Activated naive CD4-positive, alpha-beta T cell treated with anti-CD3 and anti-CD28 coated beads, Interleukin-2, amount 50 U/mL, for 72 hours (primary cell): ENCODE measurements around the gene CFAP221. TPM values are rescaled to one million over a fixed set of nuclear protein-coding genes. Genes with fewer than 3 reads are reported as not detected.

Experiments used
- ATAC-seq, 2 donors: fragments of 150-1000 bp; cut with Tn5 transposase; 2 replicates each; pipeline ENCODE4 v1.10.0; 2021; ENCODE audit warnings: mild to moderate bottlenecking in 2 of 2, moderate library complexity in 2 of 2
- DNase-seq, 2 donors: peaks; one replicate each; pipeline ENCODE4 v3.0.0; 2021 to 2022; ENCODE audit warnings: low spot score in 2 of 2
- H3K27ac Mint-ChIP-seq, 2 donors: one replicate each; pipeline ENCODE4 v1.8.0; 2022; ENCODE audit warnings: mild to moderate bottlenecking in 2 of 2, mixed read lengths in 2 of 2
- H3K36me3 Mint-ChIP-seq, 2 donors: one replicate each; pipeline ENCODE4 v1.8.0; 2022; ENCODE audit warnings: mixed read lengths in 2 of 2
- H3K9me3 Mint-ChIP-seq, 2 donors: one replicate each; pipeline ENCODE4 v1.8.0; 2022; ENCODE audit warnings: mixed read lengths in 2 of 2
- total RNA-seq, 2 donors: library from RNA; stranded (reverse); gene quantifications; one replicate each; pipeline ENCODE4 v1.2.3, GENCODE V29; 2022

CFAP221 gene
- total RNA-seq, 2 donors from 2014 or later, result not detected

DNA sequence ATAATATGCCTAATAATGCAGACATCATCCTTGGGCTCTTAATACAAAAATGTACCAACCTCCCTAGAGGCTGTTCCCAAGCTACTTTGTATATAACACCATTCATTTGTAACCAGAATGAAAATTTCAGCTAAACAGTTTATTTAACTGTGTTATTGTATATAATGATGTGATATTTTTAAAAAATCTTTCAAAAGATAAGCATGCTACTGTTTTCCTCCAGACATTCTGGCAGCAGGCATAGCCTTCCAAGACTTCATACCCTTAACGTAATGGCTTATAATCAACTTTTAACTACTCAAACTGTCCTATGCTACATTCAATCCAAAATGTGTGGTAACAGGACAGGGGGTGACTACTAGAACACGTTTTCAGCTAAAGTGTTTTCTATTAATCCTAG is 21.2 kb downstream of the CFAP221 start:
- H3K27ac Mint-ChIP-seq, result no peak overlapping the region
- no peaks in the 10 kb centered on the region for H3K36me3 Mint-ChIP-seq
- ATAC-seq, result no peak
- peaks cover 3 to 10% of the 10 kb centered on the region in 2 donors for H3K9me3 Mint-ChIP-seq
- DNase-seq, result no peak

DNA sequence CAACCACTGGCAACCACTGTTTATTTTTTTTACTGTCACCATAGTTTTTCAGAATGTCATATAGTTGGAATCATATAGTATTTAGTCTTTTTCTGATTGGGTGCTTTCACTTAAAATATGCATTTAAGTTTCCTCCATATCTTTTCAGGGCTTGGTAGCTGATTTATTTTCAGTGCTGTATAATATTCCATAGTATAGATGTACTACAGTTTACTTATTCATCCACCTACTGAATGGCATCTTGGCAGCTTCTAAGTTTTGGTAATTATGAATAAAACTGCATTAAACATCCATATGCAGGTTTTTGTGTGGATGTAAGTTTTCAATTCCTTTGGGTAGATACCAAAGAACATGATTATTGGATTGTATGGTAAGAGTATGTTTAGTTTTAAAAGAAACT is 23.0 kb downstream of the CFAP221 start:
- H3K27ac Mint-ChIP-seq, result no peak overlapping the region
- no peaks in the 10 kb centered on the region for H3K36me3 Mint-ChIP-seq
- H3K9me3 Mint-ChIP-seq, result peaks cover 3 to 10% of the 10 kb centered on the region in 2 donors
- DNase-seq, result no peak
- ATAC-seq, result no peak

DNA sequence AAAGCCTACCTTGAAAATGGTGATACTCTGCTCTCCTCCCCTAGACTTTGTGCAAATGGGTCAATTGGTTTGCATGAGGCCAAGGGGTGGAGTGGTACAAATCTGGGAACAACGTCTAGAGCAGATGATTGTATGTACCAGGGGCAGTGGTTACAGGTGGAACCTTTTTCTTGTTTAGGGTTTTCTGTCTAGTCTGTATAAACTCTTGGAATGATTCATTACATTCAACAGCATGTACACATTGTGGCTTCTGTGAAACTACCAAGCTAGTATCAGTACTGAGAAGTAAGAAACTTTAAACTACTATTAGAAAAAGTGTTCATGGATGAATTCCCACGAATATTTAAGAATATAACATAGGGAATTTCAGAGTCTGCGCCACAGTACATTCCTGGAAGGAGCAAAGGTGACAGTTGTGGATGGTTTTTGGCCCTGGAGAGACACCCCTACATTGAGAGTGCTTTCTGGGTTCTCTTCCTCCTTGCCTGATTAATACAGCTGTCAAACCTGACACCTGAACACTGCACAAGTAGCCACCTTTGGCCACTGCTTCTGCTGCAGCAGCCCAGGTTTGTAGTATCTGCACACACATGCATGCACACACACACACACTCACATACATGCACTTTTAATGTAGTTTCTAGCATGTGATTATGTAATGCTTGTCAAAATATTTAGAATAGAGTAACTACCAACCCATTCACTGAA is 30.0 kb downstream of the CFAP221 start:
- peaks cover 3 to 8% of the 10 kb centered on the region in 2 donors for H3K9me3 Mint-ChIP-seq
- DNase-seq (no peak), ATAC-seq (peak in 1 of 2 donors; percentile 99)
- H3K27ac Mint-ChIP-seq, result no peak overlapping the region
- no peaks in the 10 kb centered on the region for H3K36me3 Mint-ChIP-seq

DNA sequence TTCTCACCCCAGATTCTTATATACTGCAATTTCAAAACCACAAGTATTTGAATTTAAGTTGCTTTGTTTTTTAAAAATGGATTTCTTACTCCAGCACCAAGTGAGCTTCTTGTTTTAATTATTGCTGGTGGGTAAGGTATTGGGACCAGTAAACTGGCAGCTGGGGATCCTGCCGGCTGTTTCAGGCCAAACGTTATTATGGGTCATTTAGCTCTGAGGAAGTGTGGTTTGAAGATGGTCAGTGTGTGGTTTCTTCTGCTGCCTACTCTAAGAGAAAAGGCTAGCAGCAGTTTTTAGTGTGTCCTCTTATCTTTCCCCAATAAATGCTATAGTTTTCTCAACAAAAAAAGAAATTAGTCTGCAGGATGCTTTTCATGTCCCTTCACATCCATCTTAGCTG is 30.6 kb downstream of the CFAP221 start:
- Mint-ChIP-seq H3K9me3 (peaks cover under 1 to 2% of the 10 kb centered on the region in 2 donors), H3K27ac (no peak overlapping the region), H3K36me3 (no peaks in the 10 kb centered on the region)
- ATAC-seq, result no peak
- no peak for DNase-seq

DNA sequence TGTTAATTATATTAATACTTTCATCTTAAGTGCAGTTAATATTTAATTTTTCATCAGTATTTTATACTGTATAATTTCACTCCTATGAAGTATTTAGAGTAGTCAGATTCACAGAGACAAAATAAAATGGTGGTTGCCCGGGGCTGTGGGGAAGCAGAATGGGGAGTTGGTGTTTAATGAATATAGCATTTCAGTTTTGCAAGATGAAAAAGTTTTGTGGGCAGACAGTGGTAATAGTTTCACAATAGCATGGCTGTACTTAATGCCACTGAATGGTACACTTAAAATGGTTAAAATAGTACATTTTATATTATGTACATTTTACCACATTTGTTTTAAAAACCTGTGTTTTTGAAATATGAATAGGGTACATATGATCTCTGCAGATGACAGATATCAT is 31.2 kb downstream of the CFAP221 start:
- ATAC-seq, result no peak
- H3K36me3 Mint-ChIP-seq, result no peaks in the 10 kb centered on the region
- no peak overlapping the region for H3K27ac Mint-ChIP-seq
- no peaks in the 10 kb centered on the region for H3K9me3 Mint-ChIP-seq
- DNase-seq, result no peak

DNA sequence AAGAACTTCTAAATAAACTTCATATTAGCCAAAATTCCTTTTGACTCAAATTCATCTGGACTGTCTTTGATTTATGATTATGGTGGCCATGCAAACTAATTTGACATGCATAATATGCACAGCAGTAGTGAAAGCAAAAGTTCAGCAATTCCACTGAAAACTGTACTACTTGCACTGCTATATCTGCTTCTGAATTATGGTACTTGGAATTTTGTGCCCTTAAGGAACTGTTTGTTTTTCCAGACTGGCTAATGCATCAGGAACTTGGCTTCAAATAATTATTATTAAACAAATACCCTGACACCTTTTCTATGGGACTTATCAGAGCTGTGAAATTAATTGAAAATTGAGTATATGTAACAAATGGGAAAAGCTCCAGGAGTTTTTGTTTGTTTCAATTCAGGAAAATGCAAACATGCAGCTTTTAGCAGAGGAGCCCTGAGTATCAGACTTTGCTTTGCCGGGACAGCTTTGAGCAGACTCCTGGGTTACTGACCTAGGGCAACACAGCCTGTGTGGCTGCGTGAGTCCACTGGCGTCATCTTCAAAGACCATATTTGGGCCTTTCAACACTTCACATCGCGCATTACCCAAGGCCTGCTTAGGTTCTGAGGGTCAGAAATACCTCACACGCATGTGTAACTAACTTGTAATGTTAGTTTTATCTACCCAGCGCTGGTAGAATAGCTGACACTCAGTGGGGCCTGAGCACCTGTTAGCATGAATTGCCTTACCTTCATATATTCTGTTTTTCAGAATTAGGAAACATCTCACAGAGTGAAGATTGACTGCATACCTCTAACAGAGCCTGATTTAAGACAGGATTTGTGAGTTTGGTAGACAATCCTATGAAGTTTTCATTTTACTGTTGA is 35.4 kb downstream of the CFAP221 start:
- ATAC-seq, result no peak
- no peak for DNase-seq
- H3K9me3 Mint-ChIP-seq, result no peaks in the 10 kb centered on the region
- H3K27ac Mint-ChIP-seq, result no peak overlapping the region
- H3K36me3 Mint-ChIP-seq, result no peaks in the 10 kb centered on the region

DNA sequence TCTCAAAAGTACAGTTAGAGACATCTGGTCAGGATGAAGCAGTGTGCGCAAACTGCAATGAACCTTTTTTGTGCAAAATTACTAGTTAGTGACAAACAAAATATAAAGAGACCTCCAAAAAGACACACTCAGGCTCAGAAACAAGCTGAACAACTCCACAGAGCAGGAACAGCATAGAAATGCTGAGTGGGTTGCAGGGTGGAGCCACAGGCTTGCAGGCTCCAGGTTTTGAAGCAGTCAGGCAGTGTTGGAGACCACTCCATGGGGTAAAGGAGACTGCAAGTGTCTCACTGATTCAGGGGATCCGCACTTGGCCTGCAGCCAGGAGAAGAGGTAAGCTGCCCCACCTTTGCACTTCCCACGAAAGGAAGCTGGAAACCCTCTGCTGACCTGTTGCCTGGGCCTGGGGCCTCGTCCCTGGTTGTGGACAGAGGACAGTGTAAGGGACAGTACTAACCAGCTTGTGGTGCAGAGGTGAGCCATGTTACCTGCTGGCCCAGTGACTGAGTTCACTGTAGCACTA is 36.4 kb downstream of the CFAP221 start:
- no peak for DNase-seq
- Mint-ChIP-seq H3K36me3 (no peaks in the 10 kb centered on the region), H3K27ac (no peak overlapping the region), H3K9me3 (no peaks in the 10 kb centered on the region)
- ATAC-seq, result no peak

DNA sequence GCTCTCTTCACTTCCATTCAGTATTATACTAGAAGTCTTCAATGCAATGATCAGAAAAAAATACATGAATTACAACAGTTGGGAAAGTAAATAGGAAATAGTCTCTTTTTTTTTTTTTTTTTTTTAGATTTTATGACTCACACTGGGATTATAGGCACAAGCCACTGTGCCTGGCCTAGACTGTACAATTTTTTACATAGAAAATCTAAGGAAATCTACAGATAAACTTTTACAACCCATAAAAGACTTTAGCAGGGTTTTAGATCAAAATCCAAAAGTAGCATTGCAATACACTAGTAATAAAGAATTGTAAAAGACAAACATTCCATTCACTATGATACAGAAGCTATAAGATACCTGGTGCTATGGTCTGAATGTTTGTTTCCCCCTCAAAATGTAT is 39.0 kb downstream of the CFAP221 start:
- Mint-ChIP-seq H3K36me3 (no peaks in the 10 kb centered on the region), H3K9me3 (no peaks in the 10 kb centered on the region), H3K27ac (no peak overlapping the region)
- DNase-seq (no peak), ATAC-seq (no peak)

DNA sequence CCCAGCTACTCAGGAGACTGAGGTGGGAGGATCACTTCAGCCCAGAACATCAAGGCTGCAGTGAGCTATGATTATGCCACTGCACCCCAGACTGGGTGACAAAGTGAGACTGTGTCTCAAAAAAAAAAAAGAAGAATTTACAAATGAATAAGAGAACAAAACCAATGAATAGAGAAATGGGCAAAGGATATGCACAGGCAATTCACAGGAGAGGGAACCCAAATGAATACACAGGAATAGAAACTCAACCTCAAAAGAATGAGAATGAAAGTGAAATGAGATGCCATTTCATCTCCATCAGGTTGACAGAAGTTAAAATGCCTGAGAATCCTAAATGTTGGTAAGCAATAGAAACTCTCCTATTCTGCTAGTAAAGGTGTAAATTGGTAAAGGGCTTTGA is 40.2 kb downstream of the CFAP221 start:
- H3K9me3 Mint-ChIP-seq, result no peaks in the 10 kb centered on the region

DNA sequence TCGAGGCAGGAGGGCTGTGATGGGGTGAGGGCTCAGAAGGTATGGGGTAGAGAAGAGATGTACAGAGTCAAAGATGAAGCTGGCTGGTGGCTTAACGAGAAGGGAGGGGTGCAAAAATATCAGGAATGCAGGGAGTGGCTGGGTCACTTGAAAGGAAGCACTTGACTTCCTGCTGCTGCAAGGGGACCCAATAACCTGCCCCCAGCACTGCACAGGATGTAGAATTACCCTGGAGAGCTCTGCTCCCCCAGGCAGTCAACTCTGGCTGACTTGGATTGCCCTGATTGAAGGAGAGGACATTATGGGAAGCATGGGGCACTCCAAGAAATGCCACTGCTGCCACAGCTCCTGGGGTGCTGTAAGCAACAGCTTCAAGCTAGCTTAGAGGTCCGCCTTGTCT is 41.8 kb downstream of the CFAP221 start:
- no peak for ATAC-seq
- Mint-ChIP-seq H3K9me3 (no peaks in the 10 kb centered on the region), H3K27ac (no peak overlapping the region), H3K36me3 (no peaks in the 10 kb centered on the region)
- DNase-seq, result no peak

More for the DNA sequence above, 40.2 kb downstream of the CFAP221 start:
- Mint-ChIP-seq H3K36me3 (no peaks in the 10 kb centered on the region), H3K27ac (no peak overlapping the region)
- no peak for DNase-seq
- no peak for ATAC-seq

DNA sequence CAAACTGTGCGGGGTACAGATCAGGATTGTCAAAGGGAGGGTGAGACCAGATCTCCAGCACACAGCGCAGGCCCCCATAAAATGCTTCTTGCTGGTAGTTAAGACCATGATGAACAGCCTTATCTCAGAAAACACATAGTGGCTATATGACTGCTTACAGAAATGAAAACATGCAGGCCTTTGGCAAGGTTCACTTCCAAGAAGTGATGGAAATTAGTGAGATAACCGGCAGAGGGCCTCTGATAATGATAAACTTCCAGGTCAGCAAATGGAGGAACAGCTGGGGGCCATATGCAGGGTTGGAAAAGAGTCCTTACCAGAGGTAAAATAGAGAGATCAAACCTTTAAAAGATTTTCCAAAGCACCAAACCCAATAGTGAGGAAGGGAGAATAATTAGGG is 46.6 kb downstream of the CFAP221 start:
- no peaks in the 10 kb centered on the region for H3K36me3 Mint-ChIP-seq
- H3K27ac Mint-ChIP-seq, result no peak overlapping the region
- no peaks in the 10 kb centered on the region for H3K9me3 Mint-ChIP-seq
- ATAC-seq (no peak), DNase-seq (no peak)

DNA sequence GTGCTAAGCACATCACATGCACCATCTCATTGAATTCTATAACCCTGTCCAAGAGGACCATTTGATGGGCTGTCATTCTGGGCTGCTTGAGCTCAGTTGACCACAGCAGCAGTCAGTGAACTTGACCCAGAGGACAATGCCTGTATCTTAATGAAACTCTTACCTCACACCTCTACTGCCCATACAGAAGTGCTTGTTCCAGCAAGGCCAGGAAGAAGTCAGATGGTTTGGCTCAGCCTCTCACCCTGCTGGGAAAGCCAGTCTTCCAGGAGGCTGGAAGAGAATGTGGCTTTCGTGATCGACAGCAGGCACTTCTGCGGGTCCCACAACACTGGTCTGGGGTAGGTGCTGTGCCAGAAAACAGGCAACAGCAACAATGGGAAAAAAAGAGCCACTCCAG is 47.3 kb downstream of the CFAP221 start:
- no peaks in the 10 kb centered on the region for H3K9me3 Mint-ChIP-seq

DNA sequence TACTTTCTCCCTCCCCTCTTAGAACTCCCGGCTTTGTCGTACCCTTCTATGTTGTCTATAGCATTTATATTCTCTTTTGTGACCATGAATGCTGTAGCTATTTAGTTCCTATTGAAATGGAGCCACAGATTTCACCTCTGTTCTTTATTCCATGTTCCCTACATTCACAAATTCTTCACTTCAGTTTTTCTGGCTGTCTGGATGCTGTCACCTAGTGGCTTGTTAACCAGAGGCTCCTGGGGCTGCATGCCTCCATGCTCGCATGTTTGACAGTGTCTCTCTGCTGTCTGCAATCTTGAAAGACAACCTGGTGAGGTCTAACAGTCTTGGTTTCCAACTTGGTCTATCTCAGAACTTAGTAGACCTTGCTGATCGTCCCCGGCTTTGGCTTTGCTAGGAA is 48.2 kb downstream of the CFAP221 start:
- DNase-seq (no peak), ATAC-seq (no peak)
- no peaks in the 10 kb centered on the region for H3K36me3 Mint-ChIP-seq
- no peak overlapping the region for H3K27ac Mint-ChIP-seq
- H3K9me3 Mint-ChIP-seq, result no peaks in the 10 kb centered on the region

More for the DNA sequence above, 47.3 kb downstream of the CFAP221 start:
- DNase-seq (no peak), ATAC-seq (no peak)
- no peak overlapping the region for H3K27ac Mint-ChIP-seq
- H3K36me3 Mint-ChIP-seq, result no peaks in the 10 kb centered on the region

DNA sequence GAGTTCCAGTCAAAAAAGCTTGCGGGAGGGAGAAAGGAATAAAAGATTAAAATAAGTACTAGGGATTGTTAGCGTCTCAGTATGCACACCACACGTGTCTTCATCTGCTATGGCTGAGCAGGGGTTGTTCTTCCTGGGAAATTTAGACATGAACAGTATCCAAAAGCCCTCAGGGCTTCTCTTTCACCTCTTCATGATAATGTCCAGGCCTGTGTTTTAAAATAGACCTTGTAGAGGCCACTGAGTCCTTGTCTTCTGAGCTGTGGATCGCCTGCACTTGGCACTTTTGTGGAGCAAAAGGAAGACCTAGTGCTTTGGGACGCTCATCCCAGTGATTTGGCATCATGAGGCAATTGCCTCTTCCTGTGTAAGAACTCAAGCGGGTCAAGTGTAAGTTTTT is 52.4 kb downstream of the CFAP221 start:
- H3K36me3 Mint-ChIP-seq, result no peaks in the 10 kb centered on the region
- ATAC-seq, result no peak
- DNase-seq, result no peak
- H3K27ac Mint-ChIP-seq, result no peak overlapping the region
- H3K9me3 Mint-ChIP-seq, result no peaks in the 10 kb centered on the region

DNA sequence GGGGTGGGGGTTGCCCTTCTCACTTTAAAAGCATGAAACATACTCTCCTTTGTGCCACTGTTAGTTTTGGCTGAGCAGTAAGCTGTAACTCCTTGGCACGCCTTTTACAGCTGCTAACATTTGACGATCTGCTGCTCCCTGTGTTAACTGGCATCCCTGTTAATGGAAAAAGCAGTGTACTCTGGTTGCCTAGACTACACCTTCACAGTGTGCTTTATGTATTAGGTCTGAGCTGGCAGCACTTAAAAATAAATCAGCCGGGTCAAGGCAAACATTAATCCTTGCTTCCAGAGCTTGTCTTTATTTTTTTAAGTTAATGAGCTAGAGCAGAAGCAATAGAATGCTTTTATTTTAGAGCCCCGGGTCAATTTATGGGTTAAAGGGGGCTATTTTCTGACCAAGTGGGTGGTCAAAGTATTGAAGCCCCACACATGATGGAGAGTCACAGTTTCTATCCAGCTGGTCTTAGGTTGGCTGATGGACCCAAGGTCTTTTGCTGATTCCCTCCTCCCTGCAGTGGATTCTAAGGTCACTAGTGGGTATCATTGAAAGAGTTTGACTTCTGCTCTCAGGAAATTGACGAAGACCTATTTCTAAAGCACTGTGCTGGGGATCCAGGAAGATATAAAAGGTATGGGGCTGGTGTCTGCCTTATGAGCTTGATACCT is 54.5 kb downstream of the CFAP221 start:
- H3K27ac Mint-ChIP-seq, result no peak overlapping the region
- DNase-seq (no peak), ATAC-seq (no peak)
- H3K36me3 Mint-ChIP-seq, result no peaks in the 10 kb centered on the region
- H3K9me3 Mint-ChIP-seq, result no peaks in the 10 kb centered on the region

DNA sequence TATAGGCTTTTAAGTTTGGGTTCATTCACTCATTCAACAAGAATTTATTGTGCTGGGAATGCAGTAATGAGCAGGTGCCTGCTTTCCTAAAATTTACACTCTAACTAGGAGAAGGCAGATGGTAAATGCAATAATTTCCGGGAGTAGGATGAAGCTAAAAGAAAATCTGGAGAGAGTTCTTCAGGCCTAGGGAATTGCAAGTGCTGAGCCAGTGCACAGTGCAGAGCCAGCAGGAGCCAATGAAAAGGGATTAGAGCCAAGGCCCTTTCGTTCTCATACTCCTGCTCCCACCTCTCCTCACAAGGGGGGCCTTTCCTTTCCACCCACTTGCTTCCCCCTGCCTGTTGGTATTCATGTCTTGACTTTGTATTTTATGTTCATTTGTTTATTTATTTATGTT is 55.1 kb downstream of the CFAP221 start:
- no peak for ATAC-seq
- Mint-ChIP-seq H3K9me3 (no peaks in the 10 kb centered on the region), H3K27ac (no peak overlapping the region), H3K36me3 (no peaks in the 10 kb centered on the region)
- DNase-seq, result no peak

DNA sequence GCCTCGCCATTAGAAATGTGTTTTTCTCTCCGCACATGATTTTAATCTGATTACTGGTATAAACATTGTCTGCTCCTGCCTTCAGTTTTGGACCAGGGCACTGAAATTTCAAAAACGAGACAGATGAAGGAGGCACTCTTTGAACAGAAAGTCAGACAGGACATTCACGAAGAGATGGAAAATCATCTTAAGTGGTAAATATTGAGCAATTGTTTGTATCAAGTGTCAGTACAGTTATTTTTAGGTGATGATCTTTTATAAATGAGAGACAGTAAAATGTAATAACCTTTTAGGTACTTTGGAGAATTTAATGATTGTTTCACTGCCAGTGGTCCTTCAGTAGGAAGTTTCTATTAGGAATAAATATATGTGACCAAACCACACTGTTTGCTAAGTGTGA is 60.8 kb downstream of the CFAP221 start:
- Mint-ChIP-seq H3K36me3 (no peaks in the 10 kb centered on the region), H3K9me3 (no peaks in the 10 kb centered on the region), H3K27ac (no peak overlapping the region)
- no peak for DNase-seq
- ATAC-seq, result no peak
